HEK293 (cell line): ENCODE data around the gene SLX4.

Experiments used
- CTCF ChIA-PET: fragments of 350-600 bp; formaldehyde crosslinking; extraction: SDS; loops from one replicate; lab custom pipeline; 2021; ENCODE audit warnings: antibody characterized with exemption; lab: Yijun Ruan, JAX
- POLR2A ChIA-PET: fragments of 300-600 bp; formaldehyde crosslinking; extraction: SDS; loops from one replicate; lab custom pipeline; 2020; ENCODE audit warnings: antibody characterized with exemption, inconsistent platforms; lab: Yijun Ruan, JAX
- H3K27ac ChIP-seq: fragments of 200-500 bp; sonication (Bioruptor generic); 2 replicates; pipeline ENCODE4 v1.5.1; 2014; ENCODE audit warnings: low read depth, low read length, control low read depth, inconsistent platforms; ENCODE audit errors: extremely low read depth
- H3K36me3 ChIP-seq, 2 experiments: fragments of 200-500 bp in 1 of 2; sonication (Bioruptor generic) in 1 of 2; 1 replicate in 1 of 2; 2 replicates in 1 of 2; pipeline ENCODE4 v1.5.1; 2014 to 2017; ENCODE audit warnings: inconsistent platforms in 2 of 2, low read length in 2 of 2; ENCODE audit not compliant: control insufficient read depth in 2 of 2, insufficient read depth in 1 of 2
- H3K4me1 ChIP-seq: fragments of 200-500 bp; sonication (Bioruptor generic); 2 replicates; pipeline ENCODE4 v1.5.1; 2014; ENCODE audit warnings: mild to moderate bottlenecking, low read length, inconsistent platforms; ENCODE audit not compliant: control insufficient read depth, insufficient read depth
- H3K4me3 ChIP-seq: 2 replicates; pipeline ENCODE4 v1.5.1; 2011; ENCODE audit warnings: low read depth, mild to moderate bottlenecking, control low read depth, low read length, moderate library complexity
- H3K9me3 ChIP-seq: fragments of 200-500 bp; sonication (Bioruptor generic); 2 replicates; pipeline ENCODE4 v1.5.1; 2014; ENCODE audit warnings: low read depth, low read length, inconsistent platforms; ENCODE audit not compliant: control insufficient read depth, insufficient read depth
- KLF7 ChIP-seq: fragments of 450-650 bp; formaldehyde crosslinking; IDR thresholded peaks from 2 replicates; pipeline ENCODE4 v1.5.1; 2016; ENCODE audit warnings: missing biosample characterization, missing genetic modification characterization, borderline replicate concordance
- MEIS1 ChIP-seq: sonication (generic); formaldehyde crosslinking; IDR thresholded peaks from 2 replicates; pipeline ENCODE4 v1.8.1; 2022; ENCODE audit warnings: missing genetic modification reagents, mild to moderate bottlenecking, borderline replicate concordance
- SETDB1 ChIP-seq: IDR thresholded peaks from one replicate; pipeline ENCODE4 v1.6.1; 2017; ENCODE audit warnings: mild to moderate bottlenecking, low read length, moderate library complexity, mixed read lengths; ENCODE audit not compliant: insufficient read length
- ZBTB21 ChIP-seq: fragments of 450-650 bp; formaldehyde crosslinking; IDR thresholded peaks from 2 replicates; pipeline ENCODE4 v1.5.1; 2017; ENCODE audit warnings: missing biosample characterization, missing genetic modification characterization
- ZNF155 ChIP-seq: fragments of 450-650 bp; formaldehyde crosslinking; IDR thresholded peaks from 2 replicates; pipeline ENCODE4 v1.5.1; 2016; ENCODE audit warnings: missing biosample characterization, missing genetic modification characterization
- ZNF223 ChIP-seq: fragments of 450-650 bp; formaldehyde crosslinking; IDR thresholded peaks from 2 replicates; pipeline ENCODE4 v1.5.1; 2016; ENCODE audit warnings: missing biosample characterization, missing genetic modification characterization
- ZNF324 ChIP-seq: fragments of 450-650 bp; formaldehyde crosslinking; IDR thresholded peaks from 2 replicates; pipeline ENCODE4 v1.5.1; 2016; ENCODE audit warnings: missing biosample characterization, missing genetic modification characterization
- ZNF391 ChIP-seq: fragments of 450-650 bp; formaldehyde crosslinking; IDR thresholded peaks from 2 replicates; pipeline ENCODE4 v1.5.1; 2016; ENCODE audit warnings: low read depth, missing biosample characterization, missing genetic modification characterization, borderline replicate concordance
- ZNF558 ChIP-seq: fragments of 450-650 bp; formaldehyde crosslinking; IDR thresholded peaks from 2 replicates; pipeline ENCODE4 v1.5.1; 2016; ENCODE audit warnings: missing biosample characterization, missing genetic modification characterization
- ZNF561 ChIP-seq: fragments of 450-650 bp; IDR thresholded peaks from 2 replicates; pipeline ENCODE4 v1.5.1; 2018; ENCODE audit warnings: missing biosample characterization, missing genetic modification characterization, borderline replicate concordance
- ZNF585B ChIP-seq: fragments of 450-650 bp; formaldehyde crosslinking; IDR thresholded peaks from 2 replicates; pipeline ENCODE4 v1.5.1; 2016; ENCODE audit warnings: missing biosample characterization, missing genetic modification characterization
- ZNF596 ChIP-seq: fragments of 450-650 bp; IDR thresholded peaks from 2 replicates; pipeline ENCODE4 v1.5.0; 2018; ENCODE audit warnings: missing biosample characterization, mild to moderate bottlenecking, missing genetic modification characterization, moderate library complexity
- ZNF639 ChIP-seq: fragments of 450-650 bp; formaldehyde crosslinking; IDR thresholded peaks from 2 replicates; pipeline ENCODE4 v1.5.1; 2016; ENCODE audit warnings: missing biosample characterization, missing genetic modification characterization
- ZNF785 ChIP-seq: fragments of 450-650 bp; formaldehyde crosslinking; IDR thresholded peaks from 2 replicates; pipeline ENCODE4 v1.5.1; 2016; ENCODE audit warnings: missing biosample characterization, missing genetic modification characterization
- ZNF792 ChIP-seq: fragments of 450-650 bp; formaldehyde crosslinking; IDR thresholded peaks from 2 replicates; pipeline ENCODE4 v1.5.1; 2016; ENCODE audit warnings: missing biosample characterization, missing genetic modification characterization
- ZNF843 ChIP-seq: fragments of 450-650 bp; formaldehyde crosslinking; IDR thresholded peaks from 2 replicates; pipeline ENCODE4 v1.5.1; 2016; ENCODE audit warnings: missing biosample characterization, missing genetic modification characterization

SLX4 gene

GRCh38 chr16:3532741-3533140 lies 78.7 kb downstream of the SLX4 start:
- ChIA-PET CTCF (no interaction called here), POLR2A (no interaction called here)
- Histone ChIP-seq H3K4me1 (no peaks in the 10 kb centered on the region), H3K4me3 (no peak overlapping the region), H3K27ac (no peak overlapping the region), H3K36me3 (peaks cover 4 to 79% of the 10 kb centered on the region in 2 experiments; a peak in 2 of 3 replicates), H3K9me3 (no peaks in the 10 kb centered on the region)
- TF ChIP-seq ZNF558 (tag by site-specific recombination) (no peak), KLF7 (tag by site-specific recombination) (no peak), ZNF155 (tag by site-specific recombination) (no peak), ZNF785 (tag by site-specific recombination) (no peak), ZNF223 (tag by site-specific recombination) (no peak), ZNF585B (tag by site-specific recombination) (no peak), ZBTB21 (tag by site-specific recombination) (no peak), ZNF391 (tag by site-specific recombination) (no peak), ZNF792 (tag by site-specific recombination) (no peak), ZNF324 (tag by site-specific recombination) (no peak), ZNF561 (no peak), SETDB1 (no peak), MEIS1 (CRISPR knock-in tag) (no peak), ZNF596 (no peak), ZNF639 (tag by site-specific recombination) (no peak), ZNF843 (tag by site-specific recombination) (no peak)
